ENCODE measurements around the gene TPH1.
"Not testable (repeated sequence)": the region's sequence is repeated elsewhere in the genome, so short reads cannot be mapped to it uniquely, and the experiment has no call there.

Gene TPH1

GRCh38 chr11:18005376-18006129, 40.5 kb downstream of the TPH1 start:
- Histone ChIP-seq H2BK15ac (ENCODE audit: low read depth, poor library complexity, severe bottlenecking) (no peak overlapping the region), H3K4ac (ENCODE audit: low read depth in 1 of 2, low read length in 2 of 2) (no peak overlapping the region), H3K14ac (ENCODE audit: low read length in 2 of 2) (no peak overlapping the region), H3K4me3 (ENCODE audit: insufficient read depth in 1 of 2, low read depth in 1 of 2, low read length in 2 of 2) (no peak overlapping the region), H3K18ac (ENCODE audit: low read depth in 1 of 2, low read length in 2 of 2) (no peak overlapping the region), H2BK5ac (ENCODE audit: low read depth, low read length, poor library complexity, severe bottlenecking) (no peak overlapping the region), H2AK5ac (ENCODE audit: low read length, severe bottlenecking) (no peak overlapping the region), H3K23ac (ENCODE audit: low read length in 2 of 2) (no peak overlapping the region), H3K79me1 (replicated peaks; ENCODE audit: low read length, poor library complexity, severe bottlenecking) (peaks cover 9% of the 10 kb centered on the region), H2BK120ac (ENCODE audit: low read depth, low read length) (no peak overlapping the region), H4K91ac (ENCODE audit: low read length) (no peak overlapping the region), H3K27ac (ENCODE audit: low read length, poor library complexity, severe bottlenecking) (no peak overlapping the region), H2AFZ (ENCODE audit: low read depth, low read length) (no peak overlapping the region), H3K36me3 (ENCODE audit: control insufficient read depth in 1 of 2, insufficient read depth in 2 of 2, low read depth in 1 of 2, low read length in 2 of 2) (peaks cover 3 to 44% of the 10 kb centered on the region in 2 experiments), H3K9ac (ENCODE audit: low read length) (no peak overlapping the region), H3K4me1 (ENCODE audit: control insufficient read depth, insufficient read depth, low read depth, low read length) (no peaks in the 10 kb centered on the region), H2BK12ac (ENCODE audit: low read length in 2 of 2) (no peak overlapping the region), H4K8ac (ENCODE audit: low read length) (no peak overlapping the region), H3K27me3 (ENCODE audit: control insufficient read depth in 1 of 2, insufficient read depth in 1 of 2, low read length in 2 of 2) (no peaks in the 10 kb centered on the region), H3K9me3 (ENCODE audit: control insufficient read depth, low read length) (no peaks in the 10 kb centered on the region), H3K4me2 (ENCODE audit: low read length, poor library complexity, severe bottlenecking) (no peak overlapping the region)
- peak; percentile 10 for DNase-seq
- WGBS: 93% methylated on average over 3 of the region's 4 CpGs

GRCh38 chr11:18001191-18001590, 44.9 kb downstream of the TPH1 start:
- Histone ChIP-seq H2BK5ac (ENCODE audit: low read depth, low read length, poor library complexity, severe bottlenecking) (no peak overlapping the region), H3K9ac (ENCODE audit: low read length) (no peak overlapping the region), H2BK12ac (ENCODE audit: low read length in 2 of 2) (no peak overlapping the region), H2AFZ (ENCODE audit: low read depth, low read length) (no peak overlapping the region), H3K9me3 (ENCODE audit: control insufficient read depth, low read length) (no peaks in the 10 kb centered on the region), H3K36me3 (ENCODE audit: control insufficient read depth in 1 of 2, insufficient read depth in 2 of 2, low read depth in 1 of 2, low read length in 2 of 2) (peaks cover 6 to 54% of the 10 kb centered on the region in 2 experiments), H3K18ac (ENCODE audit: low read depth in 1 of 2, low read length in 2 of 2) (no peak overlapping the region), H4K8ac (ENCODE audit: low read length) (no peak overlapping the region), H3K4me1 (ENCODE audit: control insufficient read depth, insufficient read depth, low read depth, low read length) (no peaks in the 10 kb centered on the region), H3K27ac (ENCODE audit: low read length, poor library complexity, severe bottlenecking) (no peak overlapping the region), H2BK15ac (ENCODE audit: low read depth, poor library complexity, severe bottlenecking) (no peak overlapping the region), H3K4ac (ENCODE audit: low read depth in 1 of 2, low read length in 2 of 2) (no peak overlapping the region), H3K23ac (ENCODE audit: low read length in 2 of 2) (no peak overlapping the region), H4K91ac (ENCODE audit: low read length) (no peak overlapping the region), H3K4me3 (ENCODE audit: insufficient read depth in 1 of 2, low read depth in 1 of 2, low read length in 2 of 2) (no peak overlapping the region), H3K27me3 (ENCODE audit: control insufficient read depth in 1 of 2, insufficient read depth in 1 of 2, low read length in 2 of 2) (no peaks in the 10 kb centered on the region), H2AK5ac (ENCODE audit: low read length, severe bottlenecking) (no peak overlapping the region), H3K79me1 (replicated peaks; ENCODE audit: low read length, poor library complexity, severe bottlenecking) (no peaks in the 10 kb centered on the region), H3K4me2 (ENCODE audit: low read length, poor library complexity, severe bottlenecking) (no peak overlapping the region), H3K14ac (ENCODE audit: low read length in 2 of 2) (no peak overlapping the region), H2BK120ac (ENCODE audit: low read depth, low read length) (no peak overlapping the region)
- no peak for DNase-seq
- 100% methylated on average over 1 of the region's 2 CpGs for whole genome bisulfite sequencing

GRCh38 chr11:18000760-18001159, 45.3 kb downstream of the TPH1 start:
- H3K4me1 ChIP-seq (ENCODE audit: control insufficient read depth, insufficient read depth, low read depth, low read length): no peaks in the 10 kb centered on the region
- H3K14ac ChIP-seq (ENCODE audit: low read length in 2 of 2): no peak overlapping the region
- H3K36me3 ChIP-seq (ENCODE audit: control insufficient read depth in 1 of 2, insufficient read depth in 2 of 2, low read depth in 1 of 2, low read length in 2 of 2): peaks cover 6 to 57% of the 10 kb centered on the region in 2 experiments
- no peak overlapping the region for H4K91ac ChIP-seq (ENCODE audit: low read length)
- no peak overlapping the region for H2BK12ac ChIP-seq (ENCODE audit: low read length in 2 of 2)
- H2BK15ac ChIP-seq (ENCODE audit: low read depth, poor library complexity, severe bottlenecking): no peak overlapping the region
- no peaks in the 10 kb centered on the region for H3K27me3 ChIP-seq (ENCODE audit: control insufficient read depth in 1 of 2, insufficient read depth in 1 of 2, low read length in 2 of 2)
- H3K23ac ChIP-seq (ENCODE audit: low read length in 2 of 2): no peak overlapping the region
- 94% methylated on average over 1 of the region's 1 CpG for WGBS
- H2BK120ac ChIP-seq (ENCODE audit: low read depth, low read length): no peak overlapping the region
- H3K9ac ChIP-seq (ENCODE audit: low read length): no peak overlapping the region
- no peak overlapping the region for H3K4me2 ChIP-seq (ENCODE audit: low read length, poor library complexity, severe bottlenecking)
- no peak overlapping the region for H3K4me3 ChIP-seq (ENCODE audit: insufficient read depth in 1 of 2, low read depth in 1 of 2, low read length in 2 of 2)
- no peak overlapping the region for H2AK5ac ChIP-seq (ENCODE audit: low read length, severe bottlenecking)
- H2BK5ac ChIP-seq (ENCODE audit: low read depth, low read length, poor library complexity, severe bottlenecking): no peak overlapping the region
- no peak overlapping the region for H2AFZ ChIP-seq (ENCODE audit: low read depth, low read length)
- no peaks in the 10 kb centered on the region for H3K79me1 ChIP-seq (replicated peaks; ENCODE audit: low read length, poor library complexity, severe bottlenecking)
- no peak overlapping the region for H4K8ac ChIP-seq (ENCODE audit: low read length)
- H3K18ac ChIP-seq (ENCODE audit: low read depth in 1 of 2, low read length in 2 of 2): no peak overlapping the region
- H3K9me3 ChIP-seq (ENCODE audit: control insufficient read depth, low read length): no peaks in the 10 kb centered on the region
- no peak overlapping the region for H3K4ac ChIP-seq (ENCODE audit: low read depth in 1 of 2, low read length in 2 of 2)
- no peak for DNase-seq
- no peak overlapping the region for H3K27ac ChIP-seq (ENCODE audit: low read length, poor library complexity, severe bottlenecking)

- H2BK12ac ChIP-seq (ENCODE audit: low read length in 2 of 2); H2BK5ac ChIP-seq (ENCODE audit: low read depth, low read length, poor library complexity, severe bottlenecking); H3K4me3 ChIP-seq (ENCODE audit: insufficient read depth in 1 of 2, low read depth in 1 of 2, low read length in 2 of 2); H4K91ac ChIP-seq (ENCODE audit: low read length); H3K4ac ChIP-seq (ENCODE audit: low read depth in 1 of 2, low read length in 2 of 2); H2AK5ac ChIP-seq (ENCODE audit: low read length, severe bottlenecking); H3K9ac ChIP-seq (ENCODE audit: low read length); H3K14ac ChIP-seq (ENCODE audit: low read length in 2 of 2); H3K27me3 ChIP-seq (ENCODE audit: control insufficient read depth in 1 of 2, insufficient read depth in 1 of 2, low read length in 2 of 2); H3K9me3 ChIP-seq (ENCODE audit: control insufficient read depth, low read length); DNase-seq; H3K23ac ChIP-seq (ENCODE audit: low read length in 2 of 2); H3K27ac ChIP-seq (ENCODE audit: low read length, poor library complexity, severe bottlenecking); H2AFZ ChIP-seq (ENCODE audit: low read depth, low read length); H4K8ac ChIP-seq (ENCODE audit: low read length); H3K18ac ChIP-seq (ENCODE audit: low read depth in 1 of 2, low read length in 2 of 2); H2BK15ac ChIP-seq (ENCODE audit: low read depth, poor library complexity, severe bottlenecking); H3K4me1 ChIP-seq (ENCODE audit: control insufficient read depth, insufficient read depth, low read depth, low read length); H3K4me2 ChIP-seq (ENCODE audit: low read length, poor library complexity, severe bottlenecking); H2BK120ac ChIP-seq (ENCODE audit: low read depth, low read length); H3K79me1 ChIP-seq (replicated peaks; ENCODE audit: low read length, poor library complexity, severe bottlenecking): not testable (repeated sequence)
- WGBS: 99% methylated on average over 3 of the region's 4 CpGs
- H3K36me3 ChIP-seq (ENCODE audit: control insufficient read depth in 1 of 2, insufficient read depth in 2 of 2, low read depth in 1 of 2, low read length in 2 of 2): peaks cover 3 to 56% of the 10 kb centered on the region in 2 experiments
Observed at GRCh38 chr11:18000128-18000527, 45.9 kb downstream of the TPH1 start.

Data from mesenchymal stem cell (in vitro differentiated cells and primary cell).